ENCODE measurements around the gene YKT6.
"Not testable (repeated sequence)": the region's sequence is repeated elsewhere in the genome, so short reads cannot be mapped to it uniquely, and the experiment has no call there.

The YKT6 gene

GRCh38 chr7:44200699-44201461, at the start of gene YKT6:
Gene YKT6 (plus strand): TSS chr7:44200978. CDS start chr7:44201136, 158 bp downstream.
- DNase-seq = peak; percentile 92

- no peak for DNase-seq
These were observed 48.8 kb upstream of the YKT6 start for GRCh38 chr7:44151956-44152355.

- peak; percentile 49 for DNase-seq
These were observed 47.5 kb upstream of the YKT6 start for GRCh38 chr7:44152971-44153947.

GRCh38 chr7:44153948-44154335, 46.8 kb upstream of the YKT6 start:
- DNase-seq = no peak

- no peak for DNase-seq
These were observed 46.1 kb upstream of the YKT6 start for GRCh38 chr7:44154703-44155102.

GRCh38 chr7:44155191-44156185, 45.3 kb upstream of the YKT6 start:
- DNase-seq = no peak

GRCh38 chr7:44156453-44157010, 44.2 kb upstream of the YKT6 start:
- DNase-seq = no peak

GRCh38 chr7:44157116-44158080, 43.4 kb upstream of the YKT6 start:
- DNase-seq = no peak

- DNase-seq = no peak
These were observed 42.5 kb upstream of the YKT6 start for GRCh38 chr7:44158096-44158872.

- no peak for DNase-seq
These were observed 41.7 kb upstream of the YKT6 start for GRCh38 chr7:44158873-44159631.

GRCh38 chr7:44159824-44160630, 40.8 kb upstream of the YKT6 start:
- no peak for DNase-seq

- no peak for DNase-seq
These were observed 39.4 kb upstream of the YKT6 start for GRCh38 chr7:44161371-44161770.

- no peak for DNase-seq
These were observed 38.6 kb upstream of the YKT6 start for GRCh38 chr7:44162179-44162578.

- no peak for DNase-seq
These were observed 37.9 kb upstream of the YKT6 start for GRCh38 chr7:44162785-44163395.

GRCh38 chr7:44163591-44163990, 37.2 kb upstream of the YKT6 start:
- no peak for DNase-seq

GRCh38 chr7:44167920-44168319, 32.9 kb upstream of the YKT6 start:
- no peak for DNase-seq

GRCh38 chr7:44171901-44172300, 28.9 kb upstream of the YKT6 start:
- DNase-seq = not testable (repeated sequence)

GRCh38 chr7:44172352-44172751, 28.4 kb upstream of the YKT6 start:
- no peak for DNase-seq

Data from SHP77 treated with DMSO at 0.1 percent for 48 hours (cell line).